IMR-90 (cell line): ENCODE data around the gene PIGP. TPM values are rescaled to one million over a fixed set of nuclear protein-coding genes. Genes with fewer than 3 reads are reported as not detected.

Source experiments
- ATAC-seq: fragments of 200-7000 bp; cut with Tn5 transposase; 2 replicates; pipeline ENCODE4 v1.9.1; 2020; ENCODE audit warnings: low read depth, mild to moderate bottlenecking, moderate library complexity
- BruUV-seq: library from RNA; stranded (reverse); fragments of 400-500 nt; replicated peaks from 2 replicates; lab custom pipeline; 2021; lab: Mats Ljungman, UMichigan
- CTCF ChIA-PET: fragments of 300-600 bp; formaldehyde crosslinking; extraction: SDS; loops from one replicate; lab custom pipeline; 2021; ENCODE audit warnings: antibody characterized with exemption; lab: Yijun Ruan, JAX
- POLR2A ChIA-PET: fragments of 300-600 bp; sonication (Branson Sonifier 250); formaldehyde crosslinking; loops from one replicate; lab custom pipeline; 2022; ENCODE audit warnings: antibody characterized with exemption; ENCODE audit not compliant: unreplicated experiment; lab: Charles Lee
- DNase-seq: peaks from one replicate; pipeline ENCODE4 v3.0.0; 2013
- H2AFZ ChIP-seq: replicated peaks from 2 replicates; pipeline ENCODE3; 2013; ENCODE audit warnings: low read length, mild to moderate bottlenecking; ENCODE audit not compliant: poor library complexity
- H2AK5ac ChIP-seq: 2 replicates; pipeline ENCODE4 v1.6.1; 2013; ENCODE audit warnings: low read depth, low read length, inconsistent platforms
- H2AK9ac ChIP-seq: replicated peaks from 2 replicates; pipeline ENCODE3; 2013; ENCODE audit warnings: mild to moderate bottlenecking, low read depth, low read length, moderate library complexity; ENCODE audit not compliant: poor library complexity
- H2BK120ac ChIP-seq: 2 replicates; pipeline ENCODE4 v1.6.1; 2013; ENCODE audit warnings: low read depth, low read length, inconsistent platforms
- H2BK15ac ChIP-seq: 3 replicates; pipeline ENCODE4 v1.6.1; 2013; ENCODE audit warnings: low read depth, low read length, inconsistent platforms
- H2BK20ac ChIP-seq: 2 replicates; pipeline ENCODE4 v1.6.1; 2013; ENCODE audit warnings: low read depth, mild to moderate bottlenecking, inconsistent platforms, low read length, moderate library complexity
- H2BK5ac ChIP-seq: 2 replicates; pipeline ENCODE4 v1.6.1; 2013; ENCODE audit warnings: mild to moderate bottlenecking, low read depth, low read length, inconsistent platforms; ENCODE audit not compliant: poor library complexity, severe bottlenecking
- H3K14ac ChIP-seq: replicated peaks from 2 replicates; pipeline ENCODE4 v1.6.1; 2013; ENCODE audit warnings: low read depth, low read length, inconsistent platforms
- H3K18ac ChIP-seq: 2 replicates; pipeline ENCODE4 v1.6.1; 2013; ENCODE audit warnings: low read depth, low read length, control low read depth
- H3K23ac ChIP-seq: 2 replicates; pipeline ENCODE4 v1.6.1; 2013; ENCODE audit warnings: low read depth, low read length, inconsistent platforms
- H3K27ac ChIP-seq: 2 replicates; pipeline ENCODE4 v1.5.1; 2013; ENCODE audit warnings: mild to moderate bottlenecking, control low read depth, low read length; ENCODE audit not compliant: insufficient read depth
- H3K27me3 ChIP-seq: 2 replicates; pipeline ENCODE4 v1.6.1; 2013; ENCODE audit warnings: low read length; ENCODE audit not compliant: control insufficient read depth, insufficient read depth
- H3K36me3 ChIP-seq: 2 replicates; pipeline ENCODE4 v1.6.1; 2013; ENCODE audit warnings: low read length, mixed read lengths; ENCODE audit not compliant: control insufficient read depth, insufficient read depth
- H3K4ac ChIP-seq: 2 replicates; pipeline ENCODE4 v1.6.1; 2013; ENCODE audit warnings: low read depth, low read length, inconsistent platforms
- H3K4me1 ChIP-seq: 2 replicates; pipeline ENCODE4 v1.6.1; 2013; ENCODE audit warnings: low read length, mixed read lengths; ENCODE audit not compliant: control insufficient read depth, insufficient read depth
- H3K4me2 ChIP-seq: 2 replicates; pipeline ENCODE4 v1.6.1; 2013; ENCODE audit warnings: low read depth, mild to moderate bottlenecking, control low read depth, low read length, moderate library complexity
- H3K4me3 ChIP-seq: 2 replicates; pipeline ENCODE4 v1.5.1; 2013; ENCODE audit warnings: low read depth, mild to moderate bottlenecking, control low read depth, low read length, moderate library complexity; ENCODE audit not compliant: insufficient read depth
- H3K56ac ChIP-seq: 2 replicates; pipeline ENCODE4 v1.6.1; 2013; ENCODE audit warnings: low read length, inconsistent platforms; ENCODE audit not compliant: insufficient read depth; ENCODE audit errors: extremely low read depth
- H3K79me1 ChIP-seq, 2 experiments: 2 replicates each; pipeline ENCODE4 v1.6.1; 2013; ENCODE audit warnings: low read length in 2 of 2, inconsistent platforms in 1 of 2, low read depth in 1 of 2
- H3K9ac ChIP-seq: 2 replicates; pipeline ENCODE4 v1.6.1; 2013; ENCODE audit warnings: low read depth, low read length, control low read depth
- H3K9me1 ChIP-seq: 2 replicates; pipeline ENCODE4 v1.6.1; 2013; ENCODE audit warnings: low read length, inconsistent platforms; ENCODE audit not compliant: insufficient read depth
- H3K9me3 ChIP-seq: 2 replicates; pipeline ENCODE4 v1.6.1; 2013; ENCODE audit warnings: low read length; ENCODE audit not compliant: control insufficient read depth, insufficient read depth
- H4K20me1 ChIP-seq: 2 replicates; pipeline ENCODE4 v1.6.1; 2013; ENCODE audit warnings: low read length, inconsistent platforms; ENCODE audit not compliant: insufficient read depth
- H4K5ac ChIP-seq: 2 replicates; pipeline ENCODE4 v1.6.1; 2013; ENCODE audit warnings: mild to moderate bottlenecking, low read depth, low read length, control low read depth
- H4K8ac ChIP-seq, 2 experiments: 2 replicates each; pipeline ENCODE4 v1.6.1; 2013; ENCODE audit warnings: low read depth in 2 of 2, low read length in 2 of 2, control low read depth in 1 of 2, inconsistent platforms in 1 of 2
- H4K91ac ChIP-seq: 2 replicates; pipeline ENCODE4 v1.6.1; 2013; ENCODE audit warnings: low read depth, low read length, inconsistent platforms; ENCODE audit not compliant: insufficient read depth
- BHLHE40 ChIP-seq: fragments of 150-350 bp; IDR thresholded peaks from 2 replicates; pipeline ENCODE4 v1.6.1; 2016; ENCODE audit warnings: mild to moderate bottlenecking, low read depth, low read length
- CTCF ChIP-seq: conservative IDR thresholded peaks from 2 replicates; pipeline ENCODE4 v1.5.1; 2012; ENCODE audit warnings: mild to moderate bottlenecking, low read depth, low read length, improper control_type of control experiment
- FOS ChIP-seq: fragments of 150-350 bp; IDR thresholded peaks from 2 replicates; pipeline ENCODE4 v1.6.1; 2016; ENCODE audit warnings: low read depth, low read length
- MAFK ChIP-seq: IDR thresholded peaks from 2 replicates; pipeline ENCODE4 v1.6.1; 2012; ENCODE audit warnings: low read depth, low read length, improper control_type of control experiment
- RCOR1 ChIP-seq: IDR thresholded peaks from 2 replicates; pipeline ENCODE4 v1.6.1; 2012; ENCODE audit warnings: mild to moderate bottlenecking, low read length, improper control_type of control experiment; ENCODE audit not compliant: insufficient replicate concordance
- WGBS, 2 experiments: methylation state at CpG; one replicate each; pipeline versions ENCODE4 v1.1.5 to v1.1.7; 2013; ENCODE audit warnings: missing lambda C conversion rate in 2 of 2; ENCODE audit not compliant: insufficient read length in 1 of 2; ENCODE audit errors: extremely low coverage in 2 of 2; 5-methylcytosine and 5-hydroxymethylcytosine counted together
- dilution Hi-C: fragments of 300-500 bp; cut with HindIII; formaldehyde crosslinking; loops from one replicate; pipeline ENCODE4 v1.14.3; 2018; ENCODE audit warnings: low sequenced_read_pairs; ENCODE audit not compliant: unreplicated experiment
- in situ Hi-C: fragments of 300-500 bp; cut with MboI; formaldehyde crosslinking; loops from 3 replicates; pipeline ENCODE4 v1.14.3; 2019; ENCODE audit warnings: low sequenced_read_pairs, inconsistent platforms, mixed read lengths
- intact Hi-C: fragments of 100-400 bp; cut with micrococcal nuclease; formaldehyde crosslinking; loops from 2 replicates; pipeline ENCODE4 v1.10.0; 2022
- polyA plus RNA-seq, 3 experiments: library from polyadenylated mRNA; depleted of rRNA; stranded (reverse); fragments of >200 nt; gene quantifications; 2 replicates each; pipeline ENCODE4 v1.2.3, GENCODE V29; 2012; ENCODE audit warnings: low replicate concordance in 1 of 3
- total RNA-seq: library from RNA; depleted of rRNA; stranded (reverse); fragments of >200 nt; gene quantifications from 2 replicates; pipeline ENCODE4 v1.2.3, GENCODE V29; 2012

Gene PIGP
- total and polyA plus RNA-seq, 2 of the 4 experiments (the other 2 are of a cell fraction): 4.1 to 15.4 TPM

GRCh38 chr21:37041706-37042271 is 31.1 kb downstream of the PIGP start:
- POLR2A ChIA-PET: no interaction called here
- no peak overlapping the region for H2AFZ ChIP-seq
- no peaks in the 10 kb centered on the region for H4K20me1 ChIP-seq
- H3K27ac ChIP-seq: no peak overlapping the region
- H2BK5ac ChIP-seq: no peak overlapping the region
- no peak overlapping the region for H2BK20ac ChIP-seq
- no peak overlapping the region for H2AK5ac ChIP-seq
- no peaks in the 10 kb centered on the region for H3K36me3 ChIP-seq
- H3K56ac ChIP-seq: no peak overlapping the region
- intact Hi-C loops (no loop called here), in situ Hi-C loops (no loop called here), dilution Hi-C loops (no loop called here)
- no peak for DNase-seq
- peaks cover 9% of the 10 kb centered on the region for H3K27me3 ChIP-seq
- CTCF ChIA-PET: no interaction called here
- H3K23ac ChIP-seq: no peak overlapping the region
- no peak overlapping the region for H3K14ac ChIP-seq
- no peaks in the 10 kb centered on the region for H3K9me3 ChIP-seq
- no peak overlapping the region for H3K4ac ChIP-seq
- H2BK120ac ChIP-seq: no peak overlapping the region
- H3K4me2 ChIP-seq: no peak overlapping the region
- ATAC-seq: no peak
- no peak overlapping the region for H2BK15ac ChIP-seq
- no peaks in the 10 kb centered on the region for H3K9me1 ChIP-seq
- no peak overlapping the region for H4K8ac ChIP-seq
- no peak overlapping the region for H4K5ac ChIP-seq
- no TSS peak for BruUV-seq
- no peak overlapping the region for H4K91ac ChIP-seq
- no peaks in the 10 kb centered on the region for H3K4me1 ChIP-seq
- no peak overlapping the region for H3K9ac ChIP-seq
- no peak overlapping the region for H3K18ac ChIP-seq
- no peak overlapping the region for H2AK9ac ChIP-seq
- H3K4me3 ChIP-seq: no peak overlapping the region
- WGBS, 2 experiments: 83% methylated on average over 1 of the region's 4 CpGs; no CpG with 5 or more reads in 1 of the 2 experiments
- H3K79me1 ChIP-seq: no peaks in the 10 kb centered on the region
- no peak for TF ChIP-seq FOS
- TF ChIP-seq MAFK: no peak
- no peak for TF ChIP-seq BHLHE40
- TF ChIP-seq RCOR1: no peak
- TF ChIP-seq CTCF: no peak
